Endothelial cell of umbilical vein (primary cell): ENCODE data around the gene VCP. TPM values are rescaled to one million over a fixed set of nuclear protein-coding genes. Genes with fewer than 3 reads are reported as not detected.

Experiments
- BruUV-seq: library from RNA; stranded (reverse); fragments of 400-500 nt; replicated peaks from 2 replicates; lab custom pipeline; 2021; lab: Mats Ljungman, UMichigan
- CTCF ChIA-PET: fragments of 300-600, 350-600 bp; sonication (Branson Sonifier 250); formaldehyde crosslinking; loops from one replicate; lab custom pipeline; 2021; ENCODE audit warnings: antibody characterized with exemption, inconsistent platforms; lab: Charles Lee
- POLR2A ChIA-PET: fragments of 300-600, 350-600 bp; sonication (Branson Sonifier 250); formaldehyde crosslinking; loops from one replicate; lab custom pipeline; 2021; ENCODE audit warnings: antibody characterized with exemption, inconsistent platforms; lab: Charles Lee
- DNase-seq: peaks from one replicate; pipeline ENCODE4 v3.0.0-alpha.2; 2011; ENCODE audit warnings: low read depth, low spot score
- FAIRE-seq: peaks from 2 replicates; lab custom pipeline; 2011; peaks lifted over from hg19 to GRCh38; lab: Jason Lieb, UNC
- H2AFZ ChIP-seq: 2 replicates; pipeline ENCODE4 v1.6.0; 2012; ENCODE audit warnings: low read depth, low read length, control low read depth, inconsistent platforms
- H3K27ac ChIP-seq: 2 replicates; pipeline ENCODE4 v1.5.1; 2011; ENCODE audit warnings: low read depth, mild to moderate bottlenecking, control low read depth, low read length, moderate library complexity; ENCODE audit not compliant: insufficient read depth
- H3K27me3 ChIP-seq, 2 experiments: 2 replicates each; pipeline versions ENCODE4 v1.6.0 to v1.6.1; 2011; ENCODE audit warnings: low read length in 2 of 2, mixed read lengths in 1 of 2; ENCODE audit not compliant: control insufficient read depth in 2 of 2, insufficient read depth in 2 of 2
- H3K36me3 ChIP-seq, 2 experiments: 2 replicates in 1 of 2; 3 replicates in 1 of 2; pipeline ENCODE4 v1.5.1; 2011; ENCODE audit warnings: low read length in 2 of 2, mild to moderate bottlenecking in 1 of 2, moderate library complexity in 1 of 2; ENCODE audit not compliant: control insufficient read depth in 2 of 2, insufficient read depth in 2 of 2; ENCODE audit errors: extremely low read depth in 1 of 2
- H3K4me1 ChIP-seq: 3 replicates; pipeline ENCODE4 v1.5.1; 2011; ENCODE audit warnings: mild to moderate bottlenecking, low read length; ENCODE audit not compliant: control insufficient read depth, insufficient read depth; ENCODE audit errors: extremely low read depth
- H3K4me2 ChIP-seq: 2 replicates; pipeline ENCODE4 v1.6.1; 2011; ENCODE audit warnings: low read length, control low read depth, mixed read lengths; ENCODE audit not compliant: insufficient read depth
- H3K4me3 ChIP-seq, 3 experiments: fragments of 200-600 bp in 1 of 3; sonication (generic), shearing (Covaris generic) in 1 of 3; replicated peaks in 1 of 3; 2 replicates each; pipeline ENCODE4 v1.5.1; 2011 to 2016; ENCODE audit warnings: control low read depth in 3 of 3, low read length in 3 of 3, mild to moderate bottlenecking in 2 of 3, inconsistent platforms in 1 of 3, low read depth in 1 of 3, moderate library complexity in 1 of 3; ENCODE audit not compliant: insufficient read depth in 1 of 3
- H3K79me2 ChIP-seq: 2 replicates; pipeline ENCODE4 v1.6.0; 2012; ENCODE audit warnings: low read length, inconsistent platforms; ENCODE audit not compliant: control insufficient read depth, insufficient read depth
- H3K9ac ChIP-seq: replicated peaks from 2 replicates; pipeline ENCODE3; 2011; ENCODE audit warnings: low read length, control low read depth; ENCODE audit not compliant: insufficient read depth; ENCODE audit errors: extremely low read depth
- H3K9me1 ChIP-seq: replicated peaks from 3 replicates; pipeline ENCODE4 v1.6.0; 2011; ENCODE audit warnings: mild to moderate bottlenecking, low read length; ENCODE audit not compliant: control insufficient read depth, insufficient read depth; ENCODE audit errors: extremely low read depth
- H3K9me3 ChIP-seq: replicated peaks from 2 replicates; pipeline ENCODE4 v1.5.1; 2012; ENCODE audit warnings: low read length, inconsistent platforms; ENCODE audit not compliant: control insufficient read depth, insufficient read depth
- H4K20me1 ChIP-seq: replicated peaks from 2 replicates; pipeline ENCODE3; 2011; ENCODE audit warnings: mild to moderate bottlenecking, low read length; ENCODE audit not compliant: control insufficient read depth, insufficient read depth; ENCODE audit errors: extremely low read depth
- FOS ChIP-seq: IDR thresholded peaks from 2 replicates; pipeline ENCODE4 v1.6.1; 2011; ENCODE audit warnings: mild to moderate bottlenecking, low read length, moderate library complexity, borderline replicate concordance; ENCODE audit not compliant: insufficient read depth
- dilution Hi-C: fragments of 300-500 bp; cut with MboI; formaldehyde crosslinking; loops from one replicate; pipeline ENCODE4 v1.15.0; 2019; ENCODE audit warnings: low sequenced_read_pairs; ENCODE audit not compliant: extremely low pct_ligation_motif_present
- intact Hi-C: fragments of 100-400 bp; cut with micrococcal nuclease; formaldehyde crosslinking; loops from one replicate; pipeline ENCODE4 v1.10.0; 2022
- polyA plus RNA-seq, 4 experiments: library from polyadenylated mRNA; depleted of rRNA in 3 of 4; stranded (reverse) in 3 of 4; unstranded in 1 of 4; fragments of >200 nt; gene quantifications; 2 replicates each; pipeline versions ENCODE4 v1.2.1 to v1.2.3, GENCODE V29; 2011 to 2012; ENCODE audit warnings: missing spikeins in 1 of 4
- total RNA-seq: library from RNA; stranded (reverse); gene quantifications from 2 replicates; pipeline ENCODE4 v1.2.3, GENCODE V29; 2021
- TF ChIP-seq, protein P1 (sequence below): IDR thresholded peaks from 2 replicates; pipeline ENCODE4 v1.6.1; 2011; ENCODE audit not compliant: insufficient read depth, insufficient read length

The VCP gene
- total and polyA plus RNA-seq, 2 donors (not counting 3 experiments of a cell fraction or from before 2014, with no cell fraction given): 349 to 493 TPM

DNA sequence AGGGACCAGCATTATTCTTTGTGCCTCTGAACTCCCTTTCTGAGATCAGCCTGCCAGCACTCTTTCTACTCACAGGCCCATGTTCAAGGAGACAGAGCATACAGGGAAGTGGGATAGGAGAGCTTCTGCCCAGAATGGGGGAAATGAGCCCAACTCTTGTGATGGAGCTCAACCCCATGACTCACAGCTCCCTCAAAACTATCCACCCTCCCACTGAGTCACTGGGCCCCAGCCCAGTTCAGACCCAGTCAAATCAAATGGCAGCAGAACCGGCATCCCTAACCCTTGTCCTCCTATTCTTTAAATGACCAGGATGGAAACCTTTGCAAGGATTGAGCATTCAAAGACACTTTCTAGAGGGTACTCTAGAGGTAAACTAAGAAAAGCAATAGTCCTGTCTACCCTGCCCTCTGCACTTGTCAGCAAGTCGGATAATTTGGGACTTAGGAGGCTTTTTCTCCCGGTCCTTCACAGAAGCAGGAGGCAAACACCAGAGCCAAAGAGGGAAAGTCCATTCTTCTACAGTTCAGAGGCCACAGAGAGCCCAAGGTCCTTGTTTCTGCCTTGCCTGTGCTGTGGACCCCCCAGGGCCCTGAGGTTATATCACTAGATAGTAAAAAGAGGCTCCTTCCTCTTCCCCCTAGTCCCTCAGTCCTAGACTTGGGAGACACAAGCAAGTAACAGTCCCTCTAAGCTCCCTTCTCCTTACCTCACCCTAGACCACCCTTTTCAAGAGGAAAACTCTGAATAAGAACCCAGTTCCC is 40.0 kb upstream of the VCP start:
- dilution Hi-C loops (no loop called here), intact Hi-C loops (loop anchor here (5.0 kb wide), 2 partner anchors 215 to 490 kb away; a partner anchor contains a TSS)
- Histone ChIP-seq H3K9me1 (no peaks in the 10 kb centered on the region), H3K4me1 (peaks cover 52% of the 10 kb centered on the region), H3K4me2 (peak overlapping the region; percentile 69), H3K36me3 (peaks cover 0 to 10% of the 10 kb centered on the region in 2 experiments), H4K20me1 (no peaks in the 10 kb centered on the region), H3K9ac (peak overlapping the region; percentile 58), H3K27ac (peak overlapping the region; percentile 92), H3K79me2 (peaks cover 30% of the 10 kb centered on the region), H3K27me3 (no peaks in the 10 kb centered on the region), H3K4me3 (peak overlapping the region in 1 of 3 experiments; percentile 38), H3K9me3 (no peaks in the 10 kb centered on the region), H2AFZ (no peak overlapping the region)
- BruUV-seq: no TSS peak
- peak; percentile 63 for TF ChIP-seq FOS
- TF ChIP-seq, protein P1, sequence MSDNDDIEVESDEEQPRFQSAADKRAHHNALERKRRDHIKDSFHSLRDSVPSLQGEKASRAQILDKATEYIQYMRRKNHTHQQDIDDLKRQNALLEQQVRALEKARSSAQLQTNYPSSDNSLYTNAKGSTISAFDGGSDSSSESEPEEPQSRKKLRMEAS: no peak
- FAIRE-seq: peak; percentile 63
- POLR2A ChIA-PET: interaction anchor here (1.6 to 1.7 kb wide), 2 partner anchors 9 to 40 kb away, joined by 6 to 8 read pairs; partner anchors contain the start of genes STOML2 and VCP
- CTCF ChIA-PET: interaction anchor here (0.8 to 2.7 kb wide), 5 partner anchors 10 to 364 kb away, joined by 3 to 13 read pairs (median 6); partner anchors contain the start of genes PIGO and STOML2
- peak; percentile 28 for DNase-seq
